GM23338 (cell line): ENCODE data around the gene SLC26A11.
"Not testable (repeated sequence)": the region's sequence is repeated elsewhere in the genome, so short reads cannot be mapped to it uniquely, and the experiment has no call there.

Source experiments
- CTCF ChIP-seq, 2 experiments: fragments of 200-600 bp in 1 of 2; sonication (generic) in 1 of 2; conservative IDR thresholded peaks; 2 replicates each; pipeline versions ENCODE4 v1.5.1 to v1.6.1; 2016 to 2017; ENCODE audit warnings: antibody characterized with exemption in 2 of 2, low read depth in 2 of 2, mild to moderate bottlenecking in 2 of 2, moderate library complexity in 1 of 2
- EZH2 ChIP-seq: fragments of 200-600 bp; sonication (generic); IDR thresholded peaks from one replicate; pipeline ENCODE4 v1.8.0; 2017; ENCODE audit warnings: antibody characterized with exemption, mild to moderate bottlenecking, low read depth; ENCODE audit not compliant: unreplicated experiment
- EZH2phosphoT487 ChIP-seq: fragments of 200-600 bp; sonication (generic); IDR thresholded peaks from one replicate; pipeline ENCODE4 v1.8.1; 2018; ENCODE audit warnings: antibody characterized with exemption; ENCODE audit not compliant: unreplicated experiment
- REST ChIP-seq: IDR thresholded peaks from one replicate; pipeline ENCODE4 v1.6.1; 2018; ENCODE audit warnings: antibody characterized with exemption; ENCODE audit not compliant: unreplicated experiment

GRCh38 chr17:80299350-80300100 lies 79.3 kb downstream of the SLC26A11 start:
- TF ChIP-seq CTCF (conservative IDR thresholded peaks at IDR 0.05; ENCODE audit: low read depth in 2 of 2); REST; EZH2; EZH2phosphoT487: not testable (repeated sequence)
